ENCODE measurements around the gene LRBA.

GRCh38 chr4:150743564-150744342, 271.3 kb downstream of the LRBA start:
- TF ChIP-seq TAF1 (IDR thresholded peaks at IDR 0.05; ENCODE audit: low read depth, low read length) = no peak
- TF ChIP-seq POLR2A (IDR thresholded peaks at IDR 0.05; ENCODE audit: low read depth, low read length) = no peak
- TF ChIP-seq POLR2AphosphoS5 (IDR thresholded peaks at IDR 0.05; ENCODE audit: low read depth, low read length) = no peak
- no peak for TF ChIP-seq SPI1 (IDR thresholded peaks at IDR 0.05; ENCODE audit: low read depth, low read length)
- no peak for TF ChIP-seq POU2F2 (IDR thresholded peaks at IDR 0.05; ENCODE audit: low read depth, low read length)

Data from GM12891 (cell line).